GM12864 (cell line): ENCODE measurements around the gene RIPPLY1.

Source experiments
- DNase-seq: peaks from one replicate; pipeline ENCODE4 v3.0.0-alpha.2; 2011; ENCODE audit warnings: low read depth
- H3K4me3 ChIP-seq: 2 replicates; pipeline ENCODE4 v1.5.1; 2011; ENCODE audit warnings: mild to moderate bottlenecking, low read depth, low read length, control low read depth
- TF ChIP-seq, protein P1 (sequence below): IDR thresholded peaks from 2 replicates; pipeline ENCODE4 v1.5.1; 2011; ENCODE audit warnings: low read depth, mild to moderate bottlenecking, moderate library complexity, low read length, control low read depth, inconsistent platforms; ENCODE audit errors: missing control alignments

The RIPPLY1 gene

GRCh38 chrX:106946464-106946863 lies 43.3 kb upstream of the RIPPLY1 start:
- DNase-seq: no peak
- no peak overlapping the region for H3K4me3 ChIP-seq
- TF ChIP-seq, protein P1, sequence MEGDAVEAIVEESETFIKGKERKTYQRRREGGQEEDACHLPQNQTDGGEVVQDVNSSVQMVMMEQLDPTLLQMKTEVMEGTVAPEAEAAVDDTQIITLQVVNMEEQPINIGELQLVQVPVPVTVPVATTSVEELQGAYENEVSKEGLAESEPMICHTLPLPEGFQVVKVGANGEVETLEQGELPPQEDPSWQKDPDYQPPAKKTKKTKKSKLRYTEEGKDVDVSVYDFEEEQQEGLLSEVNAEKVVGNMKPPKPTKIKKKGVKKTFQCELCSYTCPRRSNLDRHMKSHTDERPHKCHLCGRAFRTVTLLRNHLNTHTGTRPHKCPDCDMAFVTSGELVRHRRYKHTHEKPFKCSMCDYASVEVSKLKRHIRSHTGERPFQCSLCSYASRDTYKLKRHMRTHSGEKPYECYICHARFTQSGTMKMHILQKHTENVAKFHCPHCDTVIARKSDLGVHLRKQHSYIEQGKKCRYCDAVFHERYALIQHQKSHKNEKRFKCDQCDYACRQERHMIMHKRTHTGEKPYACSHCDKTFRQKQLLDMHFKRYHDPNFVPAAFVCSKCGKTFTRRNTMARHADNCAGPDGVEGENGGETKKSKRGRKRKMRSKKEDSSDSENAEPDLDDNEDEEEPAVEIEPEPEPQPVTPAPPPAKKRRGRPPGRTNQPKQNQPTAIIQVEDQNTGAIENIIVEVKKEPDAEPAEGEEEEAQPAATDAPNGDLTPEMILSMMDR: no peak

DNA sequence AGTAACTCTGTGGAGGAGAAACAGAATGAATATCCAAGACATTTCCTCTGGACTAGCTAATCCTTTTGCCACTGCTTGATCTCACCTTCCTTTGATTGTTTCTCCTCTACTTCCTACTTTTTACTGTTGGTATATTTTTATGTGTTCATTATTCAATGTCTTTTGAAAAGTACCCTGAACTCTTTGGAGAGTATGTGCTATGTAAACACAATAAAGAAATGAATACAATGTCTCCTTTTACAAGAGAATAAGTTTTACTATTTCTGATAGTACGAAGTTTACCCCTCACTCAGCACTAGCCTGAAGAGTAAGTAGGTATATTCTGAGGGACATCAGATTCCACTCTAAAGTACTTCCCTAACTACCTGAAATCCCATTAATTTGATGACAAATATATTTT lies 36.9 kb upstream of the RIPPLY1 start:
- no peak overlapping the region for H3K4me3 ChIP-seq
- TF ChIP-seq, protein P1: no peak
- no peak for DNase-seq

GRCh38 chrX:106939566-106939965 lies 36.4 kb upstream of the RIPPLY1 start:
- TF ChIP-seq, protein P1: no peak
- no peak overlapping the region for H3K4me3 ChIP-seq
- DNase-seq: no peak

DNA sequence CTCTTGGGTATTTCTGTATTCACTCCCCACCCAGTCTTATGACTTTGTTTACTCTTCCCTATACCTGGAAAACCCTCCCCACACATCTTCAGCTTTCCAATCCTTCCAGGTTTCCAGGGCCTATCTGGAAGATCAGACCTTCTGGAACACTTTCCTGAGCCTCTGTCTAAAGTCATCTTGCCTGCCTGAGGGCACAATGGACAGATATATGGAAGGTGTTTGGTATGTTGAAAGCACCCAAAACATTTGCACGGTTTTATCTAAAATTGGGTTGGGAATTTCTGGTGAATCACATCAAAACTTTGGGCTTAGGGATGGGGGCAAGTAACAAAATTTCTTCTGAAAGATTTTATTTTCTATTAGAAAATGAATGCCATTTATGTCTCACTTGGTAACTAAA lies 33.1 kb upstream of the RIPPLY1 start:
- no peak overlapping the region for H3K4me3 ChIP-seq
- TF ChIP-seq, protein P1: no peak
- no peak for DNase-seq

DNA sequence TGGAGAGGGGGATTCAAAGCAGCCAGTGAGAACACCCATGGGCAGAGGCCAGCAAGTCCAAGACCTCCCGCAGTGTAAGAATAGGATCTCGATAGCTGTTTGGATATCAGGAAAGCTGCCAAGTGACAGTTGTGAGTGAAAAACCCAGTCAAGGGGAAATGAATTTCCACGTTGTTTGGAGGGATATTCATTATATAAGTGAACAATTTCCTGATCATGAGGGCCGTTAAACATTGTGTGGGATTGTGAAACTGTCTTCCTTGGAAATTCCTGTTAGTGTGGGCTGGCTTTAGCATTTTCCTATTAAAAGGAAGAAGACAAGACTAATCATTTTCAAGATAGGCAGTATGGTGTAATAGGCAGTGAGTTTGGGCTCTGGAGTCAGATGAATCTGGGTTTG lies 32.0 kb upstream of the RIPPLY1 start:
- no peak for DNase-seq
- TF ChIP-seq, protein P1: no peak
- no peak overlapping the region for H3K4me3 ChIP-seq

GRCh38 chrX:106933538-106933961 lies 30.4 kb upstream of the RIPPLY1 start:
- TF ChIP-seq, protein P1: no peak
- no peak for DNase-seq
- H3K4me3 ChIP-seq: no peak overlapping the region

DNA sequence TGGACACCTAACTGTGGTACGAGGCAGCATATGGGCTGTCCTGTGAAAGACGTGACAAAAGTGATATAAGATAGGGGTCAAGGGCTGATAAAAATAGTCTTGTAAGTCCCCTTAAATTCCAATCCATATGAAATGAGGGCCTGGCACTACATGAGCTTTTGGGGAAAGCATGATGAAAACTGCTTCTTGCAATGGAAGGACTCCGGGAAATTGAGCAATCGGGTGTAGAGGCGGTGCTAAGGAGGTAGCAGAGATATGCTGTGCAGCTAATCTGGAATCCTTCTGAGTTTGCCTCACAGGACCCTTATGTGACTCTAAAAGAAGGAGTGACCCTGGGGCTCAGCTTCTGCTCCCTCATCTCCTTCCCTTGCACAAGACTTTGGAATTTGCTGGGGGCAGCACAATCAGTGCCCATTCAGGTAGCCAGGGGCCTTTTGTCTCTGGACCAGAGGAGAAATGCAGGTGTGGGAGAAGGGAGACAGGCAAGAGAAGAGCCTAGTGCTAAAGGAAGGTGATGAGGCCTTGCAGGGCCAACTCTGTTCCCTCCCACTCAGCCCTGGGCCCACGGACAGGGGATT lies 29.9 kb upstream of the RIPPLY1 start:
- TF ChIP-seq, protein P1: no peak
- no peak for DNase-seq
- no peak overlapping the region for H3K4me3 ChIP-seq
